Measurements from ENCODE around the gene PSMB7. TPM values are rescaled to one million over a fixed set of nuclear protein-coding genes. Genes with fewer than 3 reads are reported as not detected.
A peak's percentile ranks its signal among the peaks of the same experiment; 100 is the strongest.

PSMB7 gene
- total RNA-seq, 4 donors from 2014 or later: 125 to 226 (median 176) TPM

GRCh38 chr9:124423155-124423554 is 7.9 kb upstream of the PSMB7 start:
- no peak for DNase-seq (ENCODE audit: low spot score in 2 of 2)
- 85% methylated on average over 5 of the region's 5 CpGs for WGBS
- H3K27me3 ChIP-seq: no peaks in the 10 kb centered on the region
- TF ChIP-seq POLR2AphosphoS5 (IDR thresholded peaks at IDR 0.05) (no peak), CTCF (IDR thresholded peaks at IDR 0.05) (no peak), EP300 (IDR thresholded peaks at IDR 0.05) (no peak), POLR2A (IDR thresholded peaks at IDR 0.05) (no peak)
- no peaks in the 10 kb centered on the region for H3K9me3 ChIP-seq
- H3K4me3 ChIP-seq: no peak overlapping the region
- peaks cover 11% of the 10 kb centered on the region for H3K4me1 ChIP-seq
- no peak overlapping the region for H3K27ac ChIP-seq
- no peaks in the 10 kb centered on the region for H3K36me3 ChIP-seq

GRCh38 chr9:124420991-124421543 is 5.8 kb upstream of the PSMB7 start:
- no peak for DNase-seq (ENCODE audit: low spot score in 2 of 2)

GRCh38 chr9:124419832-124420489 is 4.7 kb upstream of the PSMB7 start:
- H3K9me3 ChIP-seq: no peaks in the 10 kb centered on the region
- TF ChIP-seq EP300 (IDR thresholded peaks at IDR 0.05) (no peak), POLR2A (IDR thresholded peaks at IDR 0.05) (no peak), CTCF (IDR thresholded peaks at IDR 0.05) (no peak), POLR2AphosphoS5 (IDR thresholded peaks at IDR 0.05) (no peak)
- no peak overlapping the region for H3K27ac ChIP-seq
- WGBS: 62% methylated on average over 6 of the region's 6 CpGs
- H3K36me3 ChIP-seq: no peaks in the 10 kb centered on the region
- no peaks in the 10 kb centered on the region for H3K27me3 ChIP-seq
- peaks cover 11% of the 10 kb centered on the region for H3K4me1 ChIP-seq
- no peak for DNase-seq (ENCODE audit: low spot score in 2 of 2)
- H3K4me3 ChIP-seq: no peak overlapping the region

More at GRCh38 chr9:124420991-124421543, 5.8 kb upstream of the PSMB7 start:
- Histone ChIP-seq H3K4me1 (peaks cover 11% of the 10 kb centered on the region), H3K27me3 (no peaks in the 10 kb centered on the region), H3K36me3 (no peaks in the 10 kb centered on the region), H3K9me3 (no peaks in the 10 kb centered on the region), H3K4me3 (no peak overlapping the region), H3K27ac (no peak overlapping the region)
- TF ChIP-seq POLR2A (IDR thresholded peaks at IDR 0.05) (no peak), CTCF (IDR thresholded peaks at IDR 0.05) (no peak), EP300 (IDR thresholded peaks at IDR 0.05) (no peak)
- WGBS: 41% methylated on average over 3 of the region's 7 CpGs

GRCh38 chr9:124415852-124416484 is 726 bp upstream of the PSMB7 start:
- Histone ChIP-seq H3K27ac (no peak overlapping the region), H3K4me3 (peak overlapping the region; percentile 65), H3K27me3 (no peaks in the 10 kb centered on the region), H3K9me3 (no peaks in the 10 kb centered on the region), H3K36me3 (peaks cover 22% of the 10 kb centered on the region), H3K4me1 (peaks cover 23% of the 10 kb centered on the region)
- no peak for DNase-seq (ENCODE audit: low spot score in 2 of 2)
- no peak for TF ChIP-seq POLR2A (IDR thresholded peaks at IDR 0.05)
- TF ChIP-seq EP300 (IDR thresholded peaks at IDR 0.05): no peak
- no peak for TF ChIP-seq CTCF (IDR thresholded peaks at IDR 0.05)
- no peak for TF ChIP-seq POLR2AphosphoS5 (IDR thresholded peaks at IDR 0.05)
- WGBS: 79% methylated on average over 17 of the region's 17 CpGs

GRCh38 chr9:124414612-124415011 is 630 bp downstream of the PSMB7 start:
- DNase-seq (ENCODE audit: low spot score in 2 of 2): no peak
- H3K9me3 ChIP-seq: no peaks in the 10 kb centered on the region
- TF ChIP-seq POLR2AphosphoS5 (IDR thresholded peaks at IDR 0.05): no peak
- TF ChIP-seq CTCF (IDR thresholded peaks at IDR 0.05): no peak
- TF ChIP-seq POLR2A (IDR thresholded peaks at IDR 0.05): no peak
- H3K36me3 ChIP-seq: peaks cover 34% of the 10 kb centered on the region
- WGBS: 12% methylated on average over 13 of the region's 13 CpGs
- H3K27me3 ChIP-seq: no peaks in the 10 kb centered on the region
- H3K27ac ChIP-seq: peak overlapping the region; percentile 60
- peaks cover 13% of the 10 kb centered on the region for H3K4me1 ChIP-seq
- peak overlapping the region; percentile 65 for H3K4me3 ChIP-seq
